H9 (cell line): ENCODE measurements around the gene PRAF2. TPM values are rescaled to one million over a fixed set of nuclear protein-coding genes. Genes with fewer than 3 reads are reported as not detected.

Source experiments
- DNase-seq: peaks from one replicate; pipeline ENCODE4 v3.0.0-alpha.2; 2017
- H2AFZ ChIP-seq: one replicate; pipeline ENCODE4 v1.6.1; 2013; ENCODE audit warnings: mild to moderate bottlenecking, low read length, control low read depth, moderate library complexity
- H2AK5ac ChIP-seq: 2 replicates; pipeline ENCODE4 v1.6.1; 2013; ENCODE audit warnings: low read length, control low read depth, mixed read lengths; ENCODE audit not compliant: insufficient read length
- H2BK120ac ChIP-seq: one replicate; pipeline ENCODE4 v1.6.1; 2013; ENCODE audit warnings: low read depth, mild to moderate bottlenecking, low read length, control low read depth, inconsistent platforms; ENCODE audit not compliant: poor library complexity, severe bottlenecking
- H2BK12ac ChIP-seq: 2 replicates; pipeline ENCODE4 v1.6.1; 2013; ENCODE audit warnings: low read length, control low read depth, mixed read lengths, low read depth; ENCODE audit not compliant: insufficient read length
- H2BK15ac ChIP-seq: 2 replicates; pipeline ENCODE4 v1.6.1; 2013; ENCODE audit warnings: low read depth, low read length, control low read depth
- H2BK20ac ChIP-seq: one replicate; pipeline ENCODE4 v1.6.1; 2013; ENCODE audit warnings: low read depth, mild to moderate bottlenecking, low read length, control low read depth, inconsistent platforms; ENCODE audit not compliant: poor library complexity, severe bottlenecking
- H2BK5ac ChIP-seq: 2 replicates; pipeline ENCODE4 v1.6.1; 2013; ENCODE audit warnings: low read length, control low read depth, mixed read lengths; ENCODE audit not compliant: insufficient read length
- H3K14ac ChIP-seq: 2 replicates; pipeline ENCODE4 v1.6.1; 2013; ENCODE audit warnings: low read length, control low read depth; ENCODE audit not compliant: insufficient read depth
- H3K18ac ChIP-seq: 2 replicates; pipeline ENCODE4 v1.6.1; 2013; ENCODE audit warnings: low read depth, mild to moderate bottlenecking, mixed read lengths, low read length, control low read depth; ENCODE audit not compliant: insufficient read length
- H3K23ac ChIP-seq: 2 replicates; pipeline ENCODE4 v1.6.1; 2013; ENCODE audit warnings: low read length, control low read depth, mixed read lengths, low read depth; ENCODE audit not compliant: insufficient read length
- H3K23me2 ChIP-seq: 2 replicates; pipeline ENCODE4 v1.6.1; 2013; ENCODE audit warnings: low read depth, mild to moderate bottlenecking, mixed read lengths, low read length, control low read depth; ENCODE audit not compliant: insufficient read length, poor library complexity, severe bottlenecking
- H3K27ac ChIP-seq: 2 replicates; pipeline ENCODE4 v1.5.1; 2013; ENCODE audit warnings: low read length, control low read depth, mixed read lengths, low read depth; ENCODE audit not compliant: insufficient read length
- H3K27me3 ChIP-seq: 2 replicates; pipeline ENCODE4 v1.6.1; 2013; ENCODE audit warnings: low read length, control low read depth, inconsistent platforms; ENCODE audit not compliant: insufficient read depth
- H3K4ac ChIP-seq: 2 replicates; pipeline ENCODE4 v1.6.1; 2013; ENCODE audit warnings: low read depth, mild to moderate bottlenecking, control low read depth, inconsistent platforms, low read length, moderate library complexity
- H3K4me1 ChIP-seq: 2 replicates; pipeline ENCODE4 v1.6.1; 2013; ENCODE audit warnings: low read length, control low read depth, inconsistent platforms; ENCODE audit not compliant: insufficient read depth
- H3K4me2 ChIP-seq: 2 replicates; pipeline ENCODE4 v1.6.1; 2013; ENCODE audit warnings: low read length, control low read depth, mixed read lengths; ENCODE audit not compliant: insufficient read length, insufficient read depth
- H3K56ac ChIP-seq: 2 replicates; pipeline ENCODE4 v1.6.1; 2013; ENCODE audit warnings: low read depth, mild to moderate bottlenecking, mixed read lengths, low read length, control low read depth; ENCODE audit not compliant: insufficient read length
- H3K79me1 ChIP-seq: 2 replicates; pipeline ENCODE4 v1.6.1; 2013; ENCODE audit warnings: low read depth, mild to moderate bottlenecking, moderate library complexity, low read length, control low read depth, inconsistent platforms; ENCODE audit not compliant: insufficient read depth, poor library complexity, severe bottlenecking
- H3K79me2 ChIP-seq: 2 replicates; pipeline ENCODE4 v1.6.1; 2013; ENCODE audit warnings: low read length, control low read depth, inconsistent platforms; ENCODE audit not compliant: insufficient read depth
- H3K9ac ChIP-seq: 2 replicates; pipeline ENCODE4 v1.6.1; 2013; ENCODE audit warnings: low read length, control low read depth, mixed read lengths; ENCODE audit not compliant: insufficient read length; ENCODE audit errors: extremely low read depth
- H3K9me3 ChIP-seq: one replicate; pipeline ENCODE4 v1.6.1; 2013; ENCODE audit warnings: low read depth, low read length, inconsistent platforms; ENCODE audit not compliant: control insufficient read depth
- H3T11ph ChIP-seq: one replicate; pipeline ENCODE4 v1.6.1; 2013; ENCODE audit warnings: mild to moderate bottlenecking, low read length, control low read depth, inconsistent platforms
- H4K20me1 ChIP-seq: one replicate; pipeline ENCODE4 v1.6.1; 2013; ENCODE audit not compliant: control insufficient read depth, insufficient read length, insufficient read depth
- H4K5ac ChIP-seq: 2 replicates; pipeline ENCODE4 v1.6.1; 2013; ENCODE audit warnings: low read depth, mild to moderate bottlenecking, mixed read lengths, low read length, control low read depth; ENCODE audit not compliant: insufficient read length
- H4K8ac ChIP-seq: replicated peaks from 2 replicates; pipeline ENCODE4 v1.6.1; 2013; ENCODE audit warnings: low read length, control low read depth, mixed read lengths, low read depth; ENCODE audit not compliant: insufficient read length
- H4K91ac ChIP-seq: 2 replicates; pipeline ENCODE4 v1.6.1; 2013; ENCODE audit warnings: low read depth, mild to moderate bottlenecking, moderate library complexity, mixed read lengths, low read length, control low read depth; ENCODE audit not compliant: insufficient read length
- H3K27ac Mint-ChIP-seq, 3 experiments: 2 replicates in 2 of 3; 3 replicates in 1 of 3; pipeline ENCODE4 v1.8.0; 2020 to 2021; ENCODE audit warnings: mixed read lengths in 3 of 3, mild to moderate bottlenecking in 1 of 3, moderate library complexity in 1 of 3
- H3K27me3 Mint-ChIP-seq: 2 replicates; pipeline ENCODE4 v1.8.0; 2021; ENCODE audit warnings: low read depth, mild to moderate bottlenecking, moderate library complexity, mixed read lengths
- H3K36me3 Mint-ChIP-seq, 3 experiments: 2 replicates in 2 of 3; 3 replicates in 1 of 3; pipeline ENCODE4 v1.8.0; 2020 to 2021; ENCODE audit warnings: low read depth in 3 of 3, mixed read lengths in 3 of 3; ENCODE audit not compliant: insufficient read depth in 1 of 3
- H3K4me1 Mint-ChIP-seq, 2 experiments: 2 replicates each; pipeline ENCODE4 v1.8.0; 2020; ENCODE audit warnings: mixed read lengths in 2 of 2
- H3K4me3 Mint-ChIP-seq, 2 experiments: 2 replicates in 1 of 2; 3 replicates in 1 of 2; pipeline ENCODE4 v1.8.0; 2020 to 2021; ENCODE audit warnings: mild to moderate bottlenecking in 2 of 2, mixed read lengths in 2 of 2, moderate library complexity in 1 of 2
- H3K9me3 Mint-ChIP-seq, 2 experiments: 2 replicates in 1 of 2; 3 replicates in 1 of 2; pipeline ENCODE4 v1.8.0; 2020; ENCODE audit warnings: mild to moderate bottlenecking in 2 of 2, mixed read lengths in 2 of 2, moderate library complexity in 1 of 2
- CTCF ChIP-seq: fragments of 200-600 bp; sonication (generic); conservative IDR thresholded peaks from 3 replicates; pipeline ENCODE4 v1.8.0; 2021; ENCODE audit warnings: antibody characterized with exemption, mild to moderate bottlenecking
- WGBS: extraction: QIAGEN DNeasy Blood & Tissue Kit; methylation state at CpG from one replicate; pipeline ENCODE4 v1.1.7; 2013; ENCODE audit warnings: missing lambda C conversion rate, low lambda C conversion rate, mixed read lengths; ENCODE audit not compliant: insufficient read length; ENCODE audit errors: extremely low coverage; 5-methylcytosine and 5-hydroxymethylcytosine counted together
- total RNA-seq: library from RNA; stranded (reverse); gene quantifications from 2 replicates; pipeline ENCODE4 v1.2.1, GENCODE V29; 2021

Gene PRAF2
- total RNA-seq, 1 experiment from 2014 or later, result 13.4 TPM

- Histone ChIP-seq H3K9ac (no peak overlapping the region), H2BK20ac (no peak overlapping the region), H3K18ac (no peak overlapping the region), H3K9me3 (no peaks in the 10 kb centered on the region), H3K14ac (no peak overlapping the region; the same call in 1 of the 2 replicates), H2AFZ (no peak overlapping the region), H4K8ac (no peak overlapping the region), H3K79me2 (peaks cover 3% of the 10 kb centered on the region), H2BK5ac (no peak overlapping the region), H3K23me2 (no peaks in the 10 kb centered on the region), H3T11ph (no peak overlapping the region), H4K20me1 (no peaks in the 10 kb centered on the region), H3K79me1 (peaks cover 2% of the 10 kb centered on the region), H2BK12ac (no peak overlapping the region), H3K4me1 (no peaks in the 10 kb centered on the region), H2BK120ac (no peak overlapping the region), H3K4ac (no peak overlapping the region), H3K4me2 (no peak overlapping the region), H3K23ac (no peak overlapping the region), H3K56ac (no peak overlapping the region), H2AK5ac (no peak overlapping the region), H4K91ac (no peak overlapping the region), H3K27ac (no peak overlapping the region), H2BK15ac (no peak overlapping the region), H3K27me3 (no peaks in the 10 kb centered on the region), H4K5ac (no peak overlapping the region)
- H3K36me3 Mint-ChIP-seq, result peaks cover 13 to 63% (median 33%) of the 10 kb centered on the region in 3 experiments
- peaks cover 75 to 85% of the 10 kb centered on the region in 2 experiments for H3K9me3 Mint-ChIP-seq
- H3K27ac Mint-ChIP-seq, result peak overlapping the region in 1 of 3 experiments; percentile 67; a peak in 1 of 7 replicates
- H3K27me3 Mint-ChIP-seq, result peaks cover 1% of the 10 kb centered on the region; the same call in 1 of the 2 replicates
- no CpG with 5 or more reads among the region's 8 CpGs for WGBS
- no peak for DNase-seq
- H3K4me3 Mint-ChIP-seq, result no peak overlapping the region
- H3K4me1 Mint-ChIP-seq, result 0 out of 4 replicates have a peak, but pooled peaks cover 0 to 6% of the 10 kb centered on the region in 2 experiments
- TF ChIP-seq CTCF, result no peak
Observed at GRCh38 chrX:49064735-49065134, 9.1 kb downstream of the PRAF2 start.
